HCT116 (cell line): ENCODE results near the gene JAM3. TPM values are rescaled to one million over a fixed set of nuclear protein-coding genes. Genes with fewer than 3 reads are reported as not detected.
A peak's percentile ranks its signal among the peaks of the same experiment; 100 is the strongest.

Experiments used
- ATAC-seq: fragments of 200-7000 bp; cut with Tn5 transposase; 2 replicates; pipeline ENCODE4 v1.9.1; 2020; ENCODE audit warnings: mild to moderate bottlenecking, moderate library complexity
- BruUV-seq: library from RNA; stranded (reverse); fragments of 400-500 nt; replicated peaks from 2 replicates; lab custom pipeline; 2021; lab: Mats Ljungman, UMichigan
- CTCF ChIA-PET: fragments of 300-600 bp; sonication (Branson Sonifier 250); formaldehyde crosslinking; loops from one replicate; lab custom pipeline; 2021; ENCODE audit warnings: antibody characterized with exemption; lab: Charles Lee
- POLR2A ChIA-PET: fragments of 300-600, 350-600 bp; sonication (Branson Sonifier 250); formaldehyde crosslinking; loops from one replicate; lab custom pipeline; 2021; ENCODE audit warnings: antibody characterized with exemption; lab: Charles Lee
- RAD21 ChIA-PET, 2 experiments: fragments of 300-600 bp; sonication (Branson Sonifier 250); formaldehyde crosslinking; loops; one replicate each; lab custom pipeline; 2023; ENCODE audit warnings: low total read pairs in 2 of 2; ENCODE audit not compliant: uncharacterized antibody in 2 of 2, unreplicated experiment in 2 of 2, low non-redundant PET in 1 of 2; lab: Charles Lee
- DNase-seq: peaks from one replicate; pipeline ENCODE4 v3.0.0-alpha.2; 2010; ENCODE audit warnings: low read depth, low spot score
- H2AFZ ChIP-seq: fragments of 200-600 bp; shearing (Covaris generic), sonication (generic); 2 replicates; pipeline ENCODE4 v1.6.1; 2017; ENCODE audit warnings: low read depth, mixed run types, mixed read lengths, antibody characterized with exemption, low read length; ENCODE audit not compliant: poor library complexity, severe bottlenecking
- H3K27ac ChIP-seq: 2 replicates; pipeline ENCODE4 v1.5.1; 2012; ENCODE audit warnings: low read depth, low read length
- H3K27me3 ChIP-seq: fragments of 200-600 bp; sonication (generic); 2 replicates; pipeline ENCODE4 v1.6.1; 2016; ENCODE audit warnings: mixed run types, low read length, mixed read lengths; ENCODE audit not compliant: insufficient read depth
- H3K36me3 ChIP-seq, 2 experiments: fragments of 200-500 bp in 1 of 2; fragments of 200-600 bp in 1 of 2; sonication (Bioruptor generic) in 1 of 2; sonication (generic) in 1 of 2; 2 replicates each; pipeline versions ENCODE4 v1.5.1 to v1.6.1; 2014 to 2016; ENCODE audit warnings: low read length in 2 of 2, inconsistent platforms in 1 of 2, mixed read lengths in 1 of 2, mixed run types in 1 of 2; ENCODE audit not compliant: insufficient read depth in 2 of 2, control insufficient read depth in 1 of 2
- H3K4me1 ChIP-seq, 2 experiments: fragments of 200-600 bp in 1 of 2; sonication (generic) in 1 of 2; 2 replicates each; pipeline versions ENCODE4 v1.5.1 to v1.6.1; 2012 to 2017; ENCODE audit warnings: low read length in 2 of 2, inconsistent platforms in 1 of 2, mild to moderate bottlenecking in 1 of 2, mixed read lengths in 1 of 2, mixed run types in 1 of 2, moderate library complexity in 1 of 2; ENCODE audit not compliant: insufficient read depth in 2 of 2, control insufficient read depth in 1 of 2
- H3K4me2 ChIP-seq: fragments of 200-600 bp; sonication (generic); 2 replicates; pipeline ENCODE4 v1.6.1; 2017; ENCODE audit warnings: mixed run types, low read length, mixed read lengths
- H3K4me3 ChIP-seq, 2 experiments: fragments of 200-600 bp in 1 of 2; sonication (generic) in 1 of 2; replicated peaks in 1 of 2; 2 replicates each; pipeline ENCODE4 v1.5.1; 2011 to 2016; ENCODE audit warnings: low read length in 2 of 2, control low read depth in 1 of 2, low read depth in 1 of 2, mild to moderate bottlenecking in 1 of 2, mixed read lengths in 1 of 2, mixed run types in 1 of 2
- H3K79me2 ChIP-seq: fragments of 200-600 bp; sonication (generic); 2 replicates; pipeline ENCODE4 v1.6.1; 2017; ENCODE audit warnings: mild to moderate bottlenecking, mixed run types, low read length, moderate library complexity, mixed read lengths; ENCODE audit not compliant: insufficient read depth
- H3K9ac ChIP-seq: fragments of 200-600 bp; sonication (generic); 2 replicates; pipeline ENCODE4 v1.6.1; 2016; ENCODE audit warnings: low read length, mixed read lengths
- H3K9me2 ChIP-seq: fragments of 200-600 bp; sonication (generic), shearing (Covaris generic); 2 replicates; pipeline ENCODE4 v1.6.1; 2017; ENCODE audit warnings: mixed run types, mild to moderate bottlenecking, moderate library complexity; ENCODE audit not compliant: insufficient read depth
- H3K9me3 ChIP-seq, 2 experiments: fragments of 200-500 bp in 1 of 2; fragments of 200-600 bp in 1 of 2; sonication (Bioruptor generic) in 1 of 2; sonication (generic) in 1 of 2; 2 replicates each; pipeline ENCODE4 v1.6.1; 2014 to 2017; ENCODE audit warnings: low read length in 2 of 2, mixed read lengths in 2 of 2, inconsistent platforms in 1 of 2, low read depth in 1 of 2, mild to moderate bottlenecking in 1 of 2, mixed run types in 1 of 2, moderate library complexity in 1 of 2; ENCODE audit not compliant: control insufficient read depth in 1 of 2, insufficient read depth in 1 of 2
- H4K20me1 ChIP-seq: fragments of 200-600 bp; sonication (generic), shearing (Covaris generic); 2 replicates; pipeline ENCODE4 v1.6.1; 2017; ENCODE audit warnings: mixed run types, mild to moderate bottlenecking, moderate library complexity; ENCODE audit not compliant: insufficient read depth
- ELF1 ChIP-seq: IDR thresholded peaks from 2 replicates; pipeline ENCODE4 v1.6.1; 2012; ENCODE audit warnings: low read depth, borderline replicate concordance
- EZH2 ChIP-seq: fragments of 200-600 bp; sonication (generic); IDR thresholded peaks from 2 replicates; pipeline ENCODE4 v1.6.1; 2017; ENCODE audit warnings: antibody characterized with exemption, mixed run types
- MAX ChIP-seq: IDR thresholded peaks from 2 replicates; pipeline ENCODE4 v1.6.1; 2012
- POLR2A ChIP-seq: IDR thresholded peaks from 2 replicates; pipeline ENCODE4 v1.7.0; 2011; ENCODE audit warnings: borderline replicate concordance; ENCODE audit not compliant: insufficient read depth, insufficient read length; ENCODE audit errors: extremely low read depth
- RAD21 ChIP-seq: IDR thresholded peaks from 2 replicates; pipeline ENCODE4 v1.6.1; 2012; ENCODE audit warnings: low read depth, mild to moderate bottlenecking
- intact Hi-C: fragments of 100-400 bp; cut with micrococcal nuclease; formaldehyde crosslinking; loops from 2 replicates; pipeline ENCODE4 v1.10.0; 2022
- total RNA-seq: library from RNA; stranded (reverse); gene quantifications from one replicate; pipeline ENCODE4 v1.2.1, GENCODE V29; 2021; ENCODE audit not compliant: unreplicated experiment
- TF ChIP-seq, protein P1 (sequence below), 3 experiments: fragments of 200-600 bp in 1 of 3; sonication (generic) in 1 of 3; IDR thresholded peaks in 2 of 3; conservative IDR thresholded peaks in 1 of 3; 2 replicates each; pipeline ENCODE4 v1.5.1; 2012 to 2017; ENCODE audit warnings: low read depth in 2 of 3, low read length in 2 of 3, antibody characterized with exemption in 1 of 3, borderline replicate concordance in 1 of 3, control low read depth in 1 of 3, mild to moderate bottlenecking in 1 of 3, mixed read lengths in 1 of 3, mixed run types in 1 of 3, moderate library complexity in 1 of 3; ENCODE audit not compliant: insufficient read depth in 1 of 3

Gene JAM3
- total RNA-seq, 1 experiment from 2014 or later: 0.25 TPM

- 0 out of 4 replicates have a peak, but pooled peaks cover 0 to 5% of the 10 kb centered on the region in 2 experiments for H3K4me1 ChIP-seq
- no peak overlapping the region for H2AFZ ChIP-seq
- no peak for DNase-seq
- H3K4me3 ChIP-seq: no peak overlapping the region
- H4K20me1 ChIP-seq: no peaks in the 10 kb centered on the region
- no peak for ATAC-seq
- BruUV-seq: no TSS peak
- RAD21 ChIA-PET: no interaction called here
- H3K27me3 ChIP-seq: 0 out of 2 replicates have a peak, but pooled peaks cover 1% of the 10 kb centered on the region
- POLR2A ChIA-PET: no interaction called here
- H3K79me2 ChIP-seq: no peaks in the 10 kb centered on the region
- H3K9me3 ChIP-seq: no peaks in the 10 kb centered on the region
- CTCF ChIA-PET: no interaction called here
- no peaks in the 10 kb centered on the region for H3K36me3 ChIP-seq
- H3K27ac ChIP-seq: no peak overlapping the region
- intact Hi-C loops: no loop called here
- no peak overlapping the region for H3K4me2 ChIP-seq
- no peaks in the 10 kb centered on the region for H3K9me2 ChIP-seq
- H3K9ac ChIP-seq: no peak overlapping the region
- no peak for TF ChIP-seq ELF1
- TF ChIP-seq MAX: no peak
Measured at GRCh38 chr11:134044514-134045284, 24.2 kb upstream of the JAM3 start.

- ATAC-seq (peak; percentile 38; the same call in 1 of the 2 replicates), DNase-seq (no peak)
- RAD21 ChIA-PET: no interaction called here
- Histone ChIP-seq H3K9me3 (no peaks in the 10 kb centered on the region), H3K9me2 (no peaks in the 10 kb centered on the region), H3K4me1 (peaks cover 0 to 8% of the 10 kb centered on the region in 2 experiments; a peak in 1 of 4 replicates), H3K79me2 (no peaks in the 10 kb centered on the region), H3K4me3 (no peak overlapping the region), H3K27me3 (0 out of 2 replicates have a peak, but pooled peaks cover 7% of the 10 kb centered on the region), H3K4me2 (no peak overlapping the region), H4K20me1 (no peaks in the 10 kb centered on the region)
- no TSS peak for BruUV-seq
- intact Hi-C loops: no loop called here
- TF ChIP-seq RAD21: peak; percentile 55
- TF ChIP-seq EZH2: no peak
- TF ChIP-seq, protein P1, sequence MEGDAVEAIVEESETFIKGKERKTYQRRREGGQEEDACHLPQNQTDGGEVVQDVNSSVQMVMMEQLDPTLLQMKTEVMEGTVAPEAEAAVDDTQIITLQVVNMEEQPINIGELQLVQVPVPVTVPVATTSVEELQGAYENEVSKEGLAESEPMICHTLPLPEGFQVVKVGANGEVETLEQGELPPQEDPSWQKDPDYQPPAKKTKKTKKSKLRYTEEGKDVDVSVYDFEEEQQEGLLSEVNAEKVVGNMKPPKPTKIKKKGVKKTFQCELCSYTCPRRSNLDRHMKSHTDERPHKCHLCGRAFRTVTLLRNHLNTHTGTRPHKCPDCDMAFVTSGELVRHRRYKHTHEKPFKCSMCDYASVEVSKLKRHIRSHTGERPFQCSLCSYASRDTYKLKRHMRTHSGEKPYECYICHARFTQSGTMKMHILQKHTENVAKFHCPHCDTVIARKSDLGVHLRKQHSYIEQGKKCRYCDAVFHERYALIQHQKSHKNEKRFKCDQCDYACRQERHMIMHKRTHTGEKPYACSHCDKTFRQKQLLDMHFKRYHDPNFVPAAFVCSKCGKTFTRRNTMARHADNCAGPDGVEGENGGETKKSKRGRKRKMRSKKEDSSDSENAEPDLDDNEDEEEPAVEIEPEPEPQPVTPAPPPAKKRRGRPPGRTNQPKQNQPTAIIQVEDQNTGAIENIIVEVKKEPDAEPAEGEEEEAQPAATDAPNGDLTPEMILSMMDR (IDR thresholded peaks at IDR 0.05 in 2 of 3, conservative IDR thresholded peaks at IDR 0.05 in 1 of 3; ENCODE audit: borderline replicate concordance in 1 of 3, insufficient read depth in 1 of 3, low read depth in 2 of 3, low read length in 2 of 3): peak; percentile 20 to 43 (median 23); a peak in 4 of 6 replicates
- TF ChIP-seq ELF1: no peak
- TF ChIP-seq POLR2A: no peak
- TF ChIP-seq, all 23 proteins: peak for 2
- Histone ChIP-seq H3K9ac (no peak overlapping the region), H3K27ac (no peak overlapping the region), H3K36me3 (no peaks in the 10 kb centered on the region), H2AFZ (no peak overlapping the region)
- POLR2A ChIA-PET: no interaction called here
- CTCF ChIA-PET: interaction anchor here (1.0 kb wide), 1 partner anchor 118 kb away, joined by 8 read pairs; no protein-coding TSS in a partner anchor
Measured at GRCh38 chr11:134045799-134046635, 22.9 kb upstream of the JAM3 start.
